C1 segment of cervical spinal cord (tissue), 14 donors: ENCODE data around the gene MSH5.

ENCODE experiments used
- DNase-seq, 14 donors: peaks; one replicate each; lab custom pipeline; 2025; lab: John Stamatoyannopoulos, UW

MSH5 gene

GRCh38 chr6:31712296-31712695, 27.5 kb upstream of the MSH5 start:
- DNase-seq: no peak

DNA sequence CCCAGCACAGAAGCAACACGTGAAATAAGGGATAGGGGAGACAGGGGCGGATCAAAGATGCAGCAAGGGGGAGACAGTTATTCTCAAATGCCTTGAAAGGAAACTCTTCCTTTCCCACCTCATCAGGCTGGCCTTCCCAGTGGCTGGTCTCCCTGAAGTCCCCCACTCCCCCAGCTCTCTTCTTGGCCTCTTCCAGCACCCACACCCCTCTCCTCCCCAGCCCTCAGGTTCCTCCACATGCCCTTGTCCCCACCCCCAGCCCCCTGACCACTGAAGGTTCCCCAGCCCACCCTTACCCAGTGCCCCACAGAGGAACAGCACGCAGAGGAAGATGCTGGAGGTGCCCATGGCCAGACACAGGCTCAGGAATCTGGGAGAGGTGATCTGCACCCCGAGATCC, 26.3 kb upstream of the MSH5 start:
- DNase-seq: no peak

- DNase-seq: no peak
Measured at GRCh38 chr6:31713991-31714684, 25.7 kb upstream of the MSH5 start.

- no peak for DNase-seq
Measured at GRCh38 chr6:31715022-31715958, 24.5 kb upstream of the MSH5 start, which contains the start of gene LY6G6D. LY6G6D (plus strand) TSS chr6:31715348; CDS start chr6:31715356, 8 bp downstream.

- no peak for DNase-seq
Measured at GRCh38 chr6:31717499-31718222, 22.1 kb upstream of the MSH5 start.

GRCh38 chr6:31718265-31718664, 21.5 kb upstream of the MSH5 start:
- DNase-seq: no peak

DNA sequence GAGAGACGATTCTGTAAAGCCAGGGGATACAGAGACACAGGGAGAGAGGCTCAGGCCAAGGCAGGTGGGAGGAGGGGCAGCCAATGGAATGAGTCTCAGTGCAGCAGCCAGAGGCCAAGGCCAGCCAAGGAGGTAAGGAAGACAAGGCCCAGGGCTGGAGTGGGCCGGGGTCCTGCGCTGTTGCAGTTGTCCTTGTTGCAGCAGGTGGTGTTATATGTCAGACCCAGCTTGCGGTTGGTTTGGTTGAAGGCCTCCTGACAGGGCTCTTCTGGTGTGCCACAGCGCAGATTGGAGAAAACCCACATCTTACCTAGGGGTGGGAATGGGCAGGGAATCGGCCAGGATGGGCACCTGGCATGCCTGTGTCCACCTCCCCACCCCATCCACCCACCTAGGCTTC, 20.8 kb upstream of the MSH5 start:
- no peak for DNase-seq

DNA sequence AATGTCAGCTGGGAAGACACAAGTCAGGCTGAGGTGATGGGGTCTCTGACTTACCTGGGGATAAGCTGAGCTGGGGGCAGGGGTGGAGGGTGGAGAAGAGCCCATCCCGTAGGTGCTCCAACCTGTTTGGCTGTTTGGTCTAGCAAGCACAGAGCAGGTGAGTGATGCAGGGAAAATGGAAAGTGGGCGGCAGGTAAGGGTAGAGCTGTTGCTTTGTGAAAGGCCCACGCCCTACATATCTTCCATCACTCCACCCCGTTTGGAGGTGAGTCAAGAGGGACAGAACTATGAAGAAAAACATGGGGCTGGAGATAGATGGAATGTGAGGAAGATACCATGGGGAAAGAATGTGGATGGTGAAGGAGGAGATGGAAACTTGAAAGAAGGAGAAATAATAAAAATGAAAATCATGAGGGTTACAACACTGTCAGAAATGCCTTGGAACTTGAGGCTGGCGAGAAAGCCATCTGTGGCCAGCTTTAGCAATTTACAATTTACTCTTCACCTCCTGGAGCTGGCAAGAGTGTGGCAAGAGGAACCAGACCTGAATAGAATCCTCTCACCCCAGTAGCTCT, 19.5 kb upstream of the MSH5 start:
- no peak for DNase-seq

GRCh38 chr6:31721351-31722020, 18.3 kb upstream of the MSH5 start, which contains the start of gene LY6G6C:
LY6G6C (minus strand) TSS chr6:31721746; CDS start chr6:31721679, 67 bp downstream.
- no peak for DNase-seq

DNA sequence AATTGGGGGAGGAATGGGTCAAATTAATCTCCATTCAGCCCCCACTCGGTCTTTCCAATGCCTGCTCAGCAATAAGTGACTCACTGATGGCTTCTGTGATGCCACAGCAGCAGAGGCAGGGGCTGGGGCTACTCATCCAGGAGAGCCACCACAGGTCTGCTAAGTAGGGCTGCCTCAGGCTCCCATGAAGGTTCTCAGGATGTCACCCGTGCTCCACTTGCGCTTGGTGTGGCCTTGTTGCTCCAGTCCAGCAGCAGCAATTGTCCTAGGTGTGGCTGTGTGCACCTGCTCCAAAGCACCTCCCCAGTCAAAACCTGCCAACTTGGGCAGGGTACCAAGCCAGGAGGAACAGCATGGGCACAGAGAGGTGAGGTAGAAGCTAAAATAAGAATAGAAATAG, 17.6 kb upstream of the MSH5 start:
- DNase-seq: no peak

DNA sequence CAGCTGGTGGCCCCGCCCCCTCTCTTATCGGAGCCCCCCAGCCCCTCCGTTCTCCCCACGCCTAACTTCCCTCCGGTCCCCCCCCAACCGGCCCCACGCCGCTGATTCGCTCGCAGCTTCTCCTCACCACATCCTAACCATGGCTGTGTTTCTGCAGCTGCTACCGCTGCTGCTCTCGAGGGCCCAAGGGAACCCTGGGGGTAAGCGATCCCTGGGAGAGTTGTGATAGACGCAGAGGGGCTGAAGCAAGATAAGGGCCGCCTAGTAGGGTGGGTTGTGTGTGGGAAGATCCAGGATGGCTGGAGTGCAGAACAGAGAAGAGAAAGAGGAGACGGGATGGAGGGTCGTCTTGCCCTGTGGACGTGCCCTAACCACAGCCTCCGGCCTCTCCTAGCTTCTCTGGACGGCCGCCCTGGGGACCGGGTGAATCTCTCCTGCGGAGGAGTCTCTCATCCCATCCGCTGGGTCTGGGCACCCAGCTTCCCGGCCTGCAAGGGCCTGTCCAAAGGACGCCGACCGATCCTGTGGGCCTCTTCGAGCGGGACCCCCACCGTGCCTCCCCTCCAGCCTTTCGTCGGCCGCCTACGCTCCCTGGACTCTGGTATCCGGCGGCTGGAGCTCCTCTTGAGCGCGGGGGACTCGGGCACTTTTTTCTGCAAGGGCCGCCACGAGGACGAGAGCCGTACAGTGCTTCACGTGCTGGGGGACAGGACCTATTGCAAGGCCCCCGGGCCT, 16.4 kb upstream of the MSH5 start, which contains the start of gene MPIG6B:
Gene MPIG6B (plus strand): TSS at position 129 of the 735 bp plus-strand sequence. CDS start 11 bp downstream, at position 140.
- DNase-seq: no peak

- no peak for DNase-seq
Measured at GRCh38 chr6:31723980-31724691, 15.7 kb upstream of the MSH5 start.

GRCh38 chr6:31725502-31726350, 14.1 kb upstream of the MSH5 start:
- DNase-seq: peak in 1 of 14 donors; percentile 15

DNA sequence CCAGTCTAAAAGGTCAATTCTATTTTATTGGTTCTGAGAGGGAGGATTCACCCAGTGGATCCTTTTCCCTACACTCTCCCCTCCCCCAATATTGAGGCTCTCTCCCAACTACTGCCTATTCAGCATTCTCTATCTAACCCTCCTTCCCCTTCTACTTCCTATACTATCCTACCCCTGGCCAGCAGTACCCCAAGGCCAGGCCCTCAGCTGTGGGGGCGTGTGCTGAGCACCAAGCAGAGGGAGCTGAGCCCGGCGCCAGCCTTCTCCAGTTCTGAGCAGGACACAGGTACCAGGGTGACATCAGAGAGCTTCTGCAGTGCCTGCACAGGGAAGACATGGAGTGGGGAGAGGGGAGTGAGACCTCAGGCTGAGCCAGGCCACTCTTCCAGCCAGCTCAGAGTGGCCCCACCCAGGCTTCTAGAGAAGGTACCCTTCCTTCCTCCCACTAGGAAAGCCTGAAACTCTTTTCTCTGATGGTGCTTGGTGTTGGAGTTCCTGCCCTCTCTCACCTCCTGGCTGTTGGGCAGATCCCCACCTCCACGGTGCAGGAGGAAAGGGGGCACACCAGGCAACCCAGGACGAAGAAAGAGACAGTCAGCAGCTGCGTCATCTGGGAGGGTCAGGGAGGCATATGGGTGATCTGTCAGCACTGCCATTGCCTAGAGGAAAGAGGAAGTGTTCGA, 12.6 kb upstream of the MSH5 start:
- DNase-seq: peak in 5 of 14 donors; percentile 15 to 49 (median 24)

DNA sequence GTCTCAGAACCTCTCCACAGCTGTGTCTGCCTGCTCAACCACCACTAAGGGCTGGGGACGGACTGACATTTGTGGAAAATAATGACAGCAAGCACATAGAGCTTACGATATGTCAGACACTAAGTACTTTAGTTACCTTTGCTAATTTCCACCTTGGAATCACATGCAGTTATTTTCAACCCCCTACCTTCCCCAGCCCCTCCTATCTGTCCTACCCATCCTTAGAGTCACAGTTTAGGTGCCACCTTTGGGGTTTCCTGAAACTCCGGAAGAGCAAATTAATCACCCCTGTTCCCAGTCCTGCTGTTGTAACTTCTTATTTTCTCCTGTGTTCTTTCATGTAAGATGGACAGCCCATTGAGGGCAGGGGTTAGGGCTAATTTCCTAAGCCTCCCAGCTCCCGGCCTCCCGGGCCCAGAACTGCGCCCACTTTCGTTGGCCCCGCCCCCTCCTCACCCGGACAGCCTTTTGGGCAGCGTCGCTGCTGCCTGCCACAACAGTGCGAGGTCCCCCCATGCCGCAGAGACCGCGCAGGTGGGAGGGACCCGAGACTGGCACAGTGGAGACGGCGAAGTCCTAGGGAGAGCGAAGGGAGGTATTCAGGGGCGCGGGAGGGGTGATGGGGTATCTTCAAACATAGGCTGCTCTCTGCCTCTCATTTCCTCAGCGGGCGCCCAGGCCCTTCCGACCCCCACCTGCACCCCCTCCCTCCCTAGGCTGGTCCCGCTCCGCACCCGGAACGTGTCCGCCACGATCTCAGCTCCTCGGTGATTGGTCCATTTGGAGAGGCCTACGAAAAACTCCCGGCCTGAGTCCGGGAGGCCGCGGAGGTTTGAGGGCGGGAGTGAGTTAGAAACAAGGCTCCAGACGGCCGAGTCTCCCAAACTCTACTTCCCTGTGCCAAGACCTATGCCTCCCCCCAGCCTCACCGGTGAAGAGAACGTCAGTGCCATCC, 11.8 kb upstream of the MSH5 start:
- DNase-seq: no peak

DNA sequence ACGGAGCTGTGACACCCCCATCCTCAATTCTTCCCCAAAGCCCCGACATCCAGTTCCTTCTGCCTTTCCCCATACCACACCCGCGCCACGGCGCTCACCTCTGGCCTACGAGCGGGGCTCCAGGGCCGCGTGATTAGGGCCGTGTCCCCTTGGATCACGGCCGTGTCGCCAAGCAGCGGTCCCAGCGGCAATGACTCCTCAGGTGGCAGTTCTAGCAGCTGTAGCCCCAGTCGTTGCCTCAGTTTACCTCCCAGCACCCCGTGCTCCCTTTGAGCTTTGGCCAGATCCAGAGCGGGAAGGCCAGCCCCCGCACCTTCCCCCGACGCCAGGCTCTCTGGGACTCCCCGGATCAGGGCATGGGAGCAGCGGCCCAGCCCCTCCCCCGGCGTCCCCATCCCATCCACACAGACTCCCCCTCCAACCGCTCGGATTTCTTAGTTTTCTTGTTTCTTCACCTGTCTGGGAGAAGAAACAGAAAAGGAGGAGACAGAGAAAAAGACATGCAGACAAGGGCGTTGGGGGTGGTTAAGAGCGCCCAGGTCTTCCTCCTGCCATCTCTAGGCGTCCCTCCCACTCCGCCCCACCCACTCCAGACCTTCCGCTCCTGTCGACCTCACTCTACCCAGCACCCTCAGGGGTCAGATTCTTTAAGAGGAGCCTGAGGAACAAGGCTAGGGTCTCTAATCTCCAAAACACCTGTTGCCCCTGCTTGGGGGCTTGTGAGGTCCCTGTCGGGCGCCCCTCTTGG, 10.9 kb upstream of the MSH5 start, which contains the start of gene DDAH2:
Gene DDAH2 (minus strand): TSS at position 533 of the 748 bp plus-strand sequence. CDS start 138 bp downstream, at position 395.
- DNase-seq: peak in 3 of 14 donors; percentile 10 to 71 (median 46)
